SKM-1 treated with dmso at 0.1 percent for 144 hours (cell line): ENCODE data around the gene ABHD10.

Source experiments
- DNase-seq: peaks from one replicate; lab custom pipeline; 2025; ENCODE audit not compliant: unreplicated experiment; lab: John Stamatoyannopoulos, UW

ABHD10 gene

GRCh38 chr3:112000367-112000771, 21.5 kb downstream of the ABHD10 start:
- DNase-seq: no peak

- DNase-seq: no peak
Measured at GRCh38 chr3:112000966-112001365, 22.1 kb downstream of the ABHD10 start.

- DNase-seq: no peak
Measured at GRCh38 chr3:112001526-112001925, 22.7 kb downstream of the ABHD10 start.

- no peak for DNase-seq
Measured at GRCh38 chr3:112002096-112002971, 23.5 kb downstream of the ABHD10 start.

- DNase-seq: no peak
Measured at GRCh38 chr3:112003321-112004080, 24.7 kb downstream of the ABHD10 start.

- no peak for DNase-seq
Measured at GRCh38 chr3:112004187-112004586, 25.4 kb downstream of the ABHD10 start.

- no peak for DNase-seq
Measured at GRCh38 chr3:112004669-112005068, 25.8 kb downstream of the ABHD10 start.

- no peak for DNase-seq
Measured at GRCh38 chr3:112005091-112005672, 26.4 kb downstream of the ABHD10 start.

- DNase-seq: no peak
Measured at GRCh38 chr3:112007633-112008032, 28.8 kb downstream of the ABHD10 start.

- no peak for DNase-seq
Measured at GRCh38 chr3:112009670-112010069, 30.8 kb downstream of the ABHD10 start.

- DNase-seq: no peak
Measured at GRCh38 chr3:112010636-112011035, 31.8 kb downstream of the ABHD10 start.

- no peak for DNase-seq
Measured at GRCh38 chr3:112011376-112011940, 32.6 kb downstream of the ABHD10 start.

GRCh38 chr3:112012205-112012992, 33.6 kb downstream of the ABHD10 start:
- no peak for DNase-seq

- peak; percentile 41 for DNase-seq
Measured at GRCh38 chr3:112013058-112013783, 34.4 kb downstream of the ABHD10 start.

GRCh38 chr3:112013784-112014143, 34.9 kb downstream of the ABHD10 start:
- DNase-seq: no peak

GRCh38 chr3:112017091-112017490, 38.3 kb downstream of the ABHD10 start:
- no peak for DNase-seq

GRCh38 chr3:112018712-112019111, 39.9 kb downstream of the ABHD10 start:
- no peak for DNase-seq

GRCh38 chr3:112019716-112020115, 40.9 kb downstream of the ABHD10 start:
- no peak for DNase-seq

GRCh38 chr3:112020674-112021085, 41.9 kb downstream of the ABHD10 start:
- DNase-seq: no peak

GRCh38 chr3:112027142-112027541, 48.3 kb downstream of the ABHD10 start:
- DNase-seq: no peak
